Lower leg skin (tissue), 3 donors: ENCODE data around the gene TBC1D22A.

Source experiments
- CTCF ChIP-seq, 3 donors: fragments of 450-650 bp; IDR thresholded peaks; one replicate each; pipeline ENCODE4 v1.5.1; 2016; ENCODE audit warnings: antibody characterized with exemption in 3 of 3, mild to moderate bottlenecking in 3 of 3, moderate library complexity in 2 of 3
- POLR2A ChIP-seq, 2 donors: fragments of 450-650 bp; IDR thresholded peaks; one replicate each; pipeline ENCODE4 v1.6.1; 2016 to 2017; ENCODE audit warnings: antibody characterized with exemption in 2 of 2, mild to moderate bottlenecking in 1 of 2, moderate library complexity in 1 of 2

DNA sequence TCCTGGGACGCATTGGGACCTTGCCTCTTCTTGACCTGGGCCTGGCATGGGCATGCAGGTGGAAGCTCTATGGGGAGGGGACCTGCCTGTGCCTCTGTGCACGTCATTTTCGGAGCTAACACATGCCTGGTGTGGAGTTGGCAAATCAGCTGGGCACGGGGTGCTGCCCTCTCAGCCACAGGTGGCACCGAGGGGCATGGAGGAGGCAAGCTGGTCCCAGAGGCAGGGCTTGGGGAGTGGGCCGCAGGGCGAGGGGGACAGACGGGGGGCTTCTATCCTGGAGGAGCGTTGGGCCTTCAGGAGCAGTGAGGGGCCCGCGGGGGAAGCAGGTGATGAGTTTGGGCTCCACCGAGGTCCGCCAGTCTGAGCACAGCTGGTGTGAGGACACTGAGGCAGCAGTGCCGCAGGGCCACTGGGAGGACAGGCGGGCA, 362.0 kb downstream of the TBC1D22A start:
- TF ChIP-seq CTCF (IDR thresholded peaks at IDR 0.05) (no peak), POLR2A (IDR thresholded peaks at IDR 0.05) (no peak)
